NT2/D1 (cell line): ENCODE data around the gene FAM3D.

Experiments used
- SUZ12 ChIP-seq: IDR thresholded peaks from 2 replicates; pipeline ENCODE4 v1.6.1; 2011; ENCODE audit not compliant: insufficient read length, insufficient read depth; ENCODE audit errors: extremely low read depth
- YY1 ChIP-seq: IDR thresholded peaks from 2 replicates; pipeline ENCODE4 v1.6.1; 2011; ENCODE audit not compliant: insufficient read length, insufficient read depth
- ZNF274 ChIP-seq: IDR thresholded peaks from 2 replicates; pipeline ENCODE4 v1.6.1; 2011; ENCODE audit warnings: mild to moderate bottlenecking, low read depth, low read length

DNA sequence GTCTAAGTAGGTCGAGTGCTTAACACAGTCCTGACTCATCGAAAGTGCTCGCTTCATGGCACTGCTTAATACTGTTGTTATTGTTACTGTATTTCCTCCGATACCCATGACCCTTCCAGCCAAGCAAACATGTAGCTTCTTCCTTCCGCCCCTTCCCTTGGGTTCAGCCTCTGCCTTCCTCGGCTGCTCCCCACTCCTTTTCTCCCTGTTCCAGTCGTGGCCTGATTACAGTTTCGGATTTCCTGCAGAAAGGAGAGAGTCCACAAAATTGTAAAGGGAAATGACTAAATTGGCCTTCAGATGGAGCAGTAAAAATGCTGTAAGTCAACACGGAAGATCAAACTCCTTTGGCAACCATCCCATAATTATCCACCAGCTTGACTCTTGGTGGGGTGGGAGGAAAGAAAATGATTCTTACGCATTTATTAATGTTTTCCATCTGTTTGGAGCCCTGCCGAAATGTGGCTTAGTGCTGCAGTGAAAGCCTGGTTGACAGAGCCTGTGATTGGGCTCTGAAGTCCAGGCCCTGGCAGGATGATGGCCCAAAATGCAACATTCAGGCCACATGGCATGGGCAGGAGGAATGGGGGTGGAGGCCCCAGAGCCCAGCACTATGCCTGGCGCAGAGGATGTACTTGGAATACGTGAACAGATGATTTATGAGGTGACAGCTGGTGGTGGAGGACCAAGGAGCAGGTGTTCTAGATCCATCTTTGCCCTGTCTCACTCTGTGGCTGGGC is 37.6 kb downstream of the FAM3D start:
- TF ChIP-seq YY1 (no peak), SUZ12 (no peak), ZNF274 (no peak)
